ENCODE measurements around the gene GPR84.
"Not testable (repeated sequence)": the region's sequence is repeated elsewhere in the genome, so short reads cannot be mapped to it uniquely, and the experiment has no call there.

GPR84 gene

DNA sequence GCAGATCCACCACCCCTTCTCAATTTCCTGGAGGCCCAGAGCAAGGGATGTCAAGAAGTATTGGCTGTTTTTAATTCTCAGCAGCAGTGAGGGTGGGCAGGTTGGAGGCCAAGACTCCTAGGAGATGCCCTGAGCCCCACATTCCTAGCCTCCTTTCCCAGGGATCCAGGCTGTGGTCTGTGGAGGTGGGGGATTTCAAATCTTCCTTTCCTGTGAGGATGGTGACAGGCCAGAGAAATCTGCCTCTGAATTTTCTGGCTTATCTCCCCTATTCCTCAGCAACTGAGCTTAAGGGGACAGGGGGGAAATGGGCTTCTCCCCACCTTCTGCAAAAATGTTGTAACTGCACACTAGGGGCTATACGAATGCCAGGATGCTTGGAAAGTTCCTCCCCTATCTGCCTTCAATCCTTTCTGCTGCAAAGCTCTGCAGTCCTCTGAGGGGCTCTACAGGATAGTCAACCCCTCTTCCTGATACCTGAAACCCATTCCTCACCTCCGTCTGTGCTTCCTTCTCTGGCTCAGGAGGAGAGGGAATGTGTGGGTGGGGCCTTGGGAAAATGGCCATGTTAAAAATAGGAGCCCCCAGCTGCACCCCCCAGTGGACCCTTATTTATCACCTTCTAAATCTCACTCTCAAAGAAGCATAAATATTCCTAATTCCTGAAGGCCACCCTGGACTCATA, 6.6 kb downstream of the GPR84 start:
- FAIRE-seq (no peak), DNase-seq (ENCODE audit: insufficient read length, low spot score) (no peak)

DNA sequence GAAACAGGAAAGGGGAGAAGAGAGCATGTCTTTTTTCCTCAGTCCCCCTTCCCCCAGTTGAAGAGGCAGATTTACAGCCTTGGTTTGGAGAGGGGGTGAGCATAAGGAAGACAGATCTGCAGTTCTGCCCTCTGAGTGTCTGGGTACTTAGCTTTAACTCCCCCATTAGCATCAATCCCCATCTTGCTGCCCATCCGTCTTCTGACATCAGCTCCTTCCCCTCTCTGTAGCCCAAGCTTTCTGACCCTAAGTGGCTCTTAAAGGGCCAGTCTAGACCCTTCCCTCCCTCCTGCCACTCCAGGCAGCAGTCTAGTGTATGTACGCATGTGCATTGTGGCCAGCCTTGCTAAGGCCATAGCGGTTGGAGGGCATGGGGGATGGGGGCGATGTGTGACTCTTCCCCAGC, 7.3 kb downstream of the GPR84 start:
- FAIRE-seq (no peak), DNase-seq (ENCODE audit: insufficient read length, low spot score) (no peak)

DNA sequence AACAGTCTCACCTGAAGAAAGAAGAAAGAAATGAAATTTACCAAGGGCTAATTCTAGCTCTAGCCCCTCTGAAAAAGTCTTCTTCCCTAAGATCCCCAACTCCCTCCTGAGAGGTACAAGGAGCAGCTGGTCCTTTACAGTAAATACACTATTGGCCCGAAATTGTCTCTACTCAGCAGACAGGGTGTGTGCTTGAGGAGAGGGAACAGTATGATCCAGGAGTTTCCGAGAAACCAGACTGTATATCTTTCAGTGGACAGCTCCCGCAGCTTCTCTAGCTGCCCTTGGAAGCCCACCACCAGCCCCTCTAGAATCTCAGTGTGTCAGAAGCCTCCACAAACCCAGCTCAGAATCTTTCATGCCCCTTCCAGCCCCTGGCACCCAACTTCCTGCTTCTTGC, 8.1 kb downstream of the GPR84 start:
- DNase-seq (ENCODE audit: insufficient read length, low spot score) (no peak), FAIRE-seq (no peak)

DNA sequence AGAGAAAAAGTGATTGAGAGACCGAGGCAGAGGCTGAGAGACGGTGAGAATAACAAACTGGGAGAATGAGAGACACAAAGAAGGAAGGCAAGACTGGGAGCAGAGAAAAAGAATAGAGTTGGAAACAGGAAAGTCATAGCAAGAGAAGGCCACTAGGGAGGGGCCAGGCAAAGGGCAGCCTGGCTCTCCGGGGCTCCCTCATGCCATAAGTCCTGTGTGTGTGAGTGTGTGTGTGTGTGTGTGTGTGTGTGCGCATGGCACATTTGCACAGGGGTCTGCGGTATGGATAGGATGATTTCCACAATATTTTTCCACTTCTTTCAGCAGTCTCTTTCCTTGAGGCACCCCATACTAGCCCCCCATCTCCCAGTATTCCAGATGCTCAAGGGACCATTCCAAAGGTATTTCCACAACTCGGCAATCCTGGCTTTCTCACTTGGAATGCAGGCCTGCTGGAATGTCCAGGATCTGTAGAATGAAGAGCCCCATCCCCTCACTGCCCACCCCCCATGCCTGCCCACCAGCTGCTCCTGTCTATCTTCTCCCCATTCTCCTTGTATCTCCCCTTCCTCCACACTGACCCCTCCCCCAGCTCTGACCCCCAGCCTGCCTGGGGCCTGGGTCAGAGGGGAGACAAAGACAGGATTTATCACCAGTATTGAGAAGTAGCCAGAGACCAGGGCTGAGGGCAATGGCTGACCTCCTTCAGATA, 9.0 kb downstream of the GPR84 start:
- no peak for DNase-seq (ENCODE audit: insufficient read length, low spot score)
- no peak for FAIRE-seq

DNA sequence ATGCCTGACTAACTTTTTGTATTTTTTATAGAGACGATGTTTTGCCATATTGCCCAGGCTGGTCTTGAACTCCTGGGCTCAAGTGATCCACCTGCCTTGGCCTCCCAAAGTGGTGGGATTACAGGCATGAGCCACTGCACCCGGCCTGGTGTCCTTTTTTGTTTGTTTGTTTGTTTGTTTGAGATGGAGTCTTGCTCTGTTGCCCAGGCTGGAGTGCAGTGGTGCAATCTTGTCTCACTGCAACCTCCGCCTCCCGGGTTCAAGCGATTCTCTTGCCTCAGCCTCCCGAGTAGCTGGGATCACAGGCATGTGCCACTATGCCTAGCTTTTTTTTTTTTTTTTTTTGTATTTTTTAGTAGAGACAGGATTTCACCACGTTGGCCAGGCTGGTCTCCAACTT, 10.0 kb downstream of the GPR84 start:
- DNase-seq (ENCODE audit: insufficient read length, low spot score): not testable (repeated sequence)

DNA sequence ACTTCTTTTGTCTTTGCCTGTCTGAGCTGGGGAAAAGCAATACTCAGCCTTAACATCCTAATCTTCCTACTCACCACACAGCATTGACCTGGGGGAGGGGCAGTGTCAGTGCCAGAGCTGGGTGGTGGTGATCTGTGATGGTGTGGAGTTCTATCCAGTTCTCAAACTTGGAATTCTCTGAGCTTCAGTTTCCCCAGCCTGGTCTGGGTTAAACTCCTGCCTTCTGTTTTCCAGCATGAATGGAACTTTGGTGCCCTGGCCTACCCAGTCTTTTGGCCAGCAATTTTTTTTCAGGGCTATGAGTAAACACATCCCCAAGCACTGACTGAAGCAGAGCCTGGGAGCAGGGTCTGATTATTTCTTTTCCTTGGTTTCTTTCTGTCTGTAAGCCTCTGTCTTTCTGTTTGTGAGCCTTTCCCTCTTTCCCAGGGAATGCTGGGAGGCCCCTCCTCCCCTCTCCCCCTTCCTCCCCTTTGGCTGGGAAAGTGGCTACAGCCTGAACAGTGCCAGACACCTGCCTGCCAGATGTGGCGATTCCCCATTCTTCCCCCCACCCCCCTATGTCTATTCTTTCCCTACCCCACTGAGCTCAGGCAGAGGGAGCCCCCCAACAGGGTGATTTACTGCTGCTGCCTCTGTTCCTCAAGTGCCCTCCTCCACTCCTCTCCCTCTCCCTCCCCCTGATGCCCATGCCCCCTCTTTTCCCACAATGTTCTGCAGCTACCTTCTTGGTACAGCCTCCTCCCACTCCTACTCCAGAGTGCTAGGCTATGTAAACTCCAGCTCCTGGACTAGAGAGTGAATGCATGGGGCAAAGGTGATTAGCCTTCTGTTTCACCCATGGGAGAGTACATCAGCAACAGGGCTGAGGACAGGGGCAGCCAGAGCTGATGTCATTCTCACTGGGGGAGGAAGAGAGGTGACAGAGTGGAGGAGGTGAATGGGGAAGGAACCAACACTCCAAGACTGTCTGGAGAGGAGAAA, 11.1 kb downstream of the GPR84 start:
- FAIRE-seq (no peak), DNase-seq (ENCODE audit: insufficient read length, low spot score) (no peak)

More for the DNA sequence above, 10.0 kb downstream of the GPR84 start:
- FAIRE-seq: not testable (repeated sequence)

DNA sequence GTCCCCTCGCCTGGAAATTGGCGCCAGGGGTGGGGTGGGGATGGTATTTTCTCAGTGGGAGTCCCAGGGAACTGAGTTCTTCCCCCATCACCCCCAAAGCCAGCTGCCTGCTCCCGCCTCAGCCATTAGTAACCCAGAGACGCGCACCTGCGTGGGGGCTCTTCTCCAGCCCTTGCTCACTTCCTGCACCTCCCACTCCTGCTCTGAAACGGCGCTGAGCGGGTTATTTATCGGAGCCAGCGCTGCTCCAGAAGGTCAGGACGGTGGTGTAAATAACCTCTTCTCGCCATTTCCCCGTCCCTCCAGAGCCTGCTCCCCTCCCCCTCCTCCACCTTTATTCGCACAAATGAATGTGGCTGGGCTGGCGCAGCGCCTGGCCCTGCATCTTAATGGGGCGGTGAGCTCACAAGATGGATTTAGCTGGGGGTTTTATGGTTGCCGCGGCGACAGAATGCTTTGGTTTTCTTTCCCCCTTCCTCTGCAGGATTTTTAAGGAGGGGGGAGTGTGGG, 12.2 kb downstream of the GPR84 start:
- FAIRE-seq (no peak), DNase-seq (ENCODE audit: insufficient read length, low spot score) (no peak)

DNA sequence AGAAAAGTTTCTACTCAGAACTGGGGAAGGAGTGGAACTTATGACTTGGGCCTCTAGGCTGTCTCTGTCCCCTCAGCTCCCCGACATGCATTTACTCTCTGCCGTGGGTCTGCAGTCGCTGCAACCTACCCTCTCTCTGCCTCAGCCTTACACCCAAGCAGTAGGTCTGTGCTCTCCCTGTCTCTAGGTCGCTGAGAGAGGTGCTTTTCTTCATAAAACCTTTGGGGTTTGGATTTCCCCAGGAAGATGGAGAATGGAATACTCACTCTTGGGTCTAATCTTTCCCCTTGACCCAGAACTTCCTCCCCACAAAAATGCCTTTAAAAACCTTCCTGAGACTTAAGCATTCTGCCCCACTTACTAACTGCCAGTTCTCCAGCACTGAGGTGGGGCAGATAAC, 12.9 kb downstream of the GPR84 start:
- FAIRE-seq (no peak), DNase-seq (ENCODE audit: insufficient read length, low spot score) (no peak)

DNA sequence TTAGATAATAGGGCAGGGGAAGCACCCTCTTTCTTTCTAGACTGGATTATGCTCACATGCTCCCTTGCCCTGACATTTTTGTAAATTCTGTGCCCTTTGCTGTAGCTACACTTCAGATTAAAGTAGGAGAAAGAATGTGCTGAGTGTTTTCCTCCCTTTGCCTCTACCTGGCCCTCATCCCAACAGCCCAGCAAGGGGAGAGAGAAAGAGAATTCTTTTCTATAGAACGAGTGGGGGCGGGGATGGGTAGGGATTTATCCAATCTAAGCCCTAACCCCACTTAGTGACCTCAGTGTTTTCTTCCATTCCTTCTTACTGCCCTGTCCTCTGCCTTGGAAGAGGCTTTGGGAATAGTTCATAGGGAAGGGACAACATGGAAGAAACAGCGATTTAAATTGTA, 13.5 kb downstream of the GPR84 start:
- DNase-seq (ENCODE audit: insufficient read length, low spot score) (no peak), FAIRE-seq (no peak)

DNA sequence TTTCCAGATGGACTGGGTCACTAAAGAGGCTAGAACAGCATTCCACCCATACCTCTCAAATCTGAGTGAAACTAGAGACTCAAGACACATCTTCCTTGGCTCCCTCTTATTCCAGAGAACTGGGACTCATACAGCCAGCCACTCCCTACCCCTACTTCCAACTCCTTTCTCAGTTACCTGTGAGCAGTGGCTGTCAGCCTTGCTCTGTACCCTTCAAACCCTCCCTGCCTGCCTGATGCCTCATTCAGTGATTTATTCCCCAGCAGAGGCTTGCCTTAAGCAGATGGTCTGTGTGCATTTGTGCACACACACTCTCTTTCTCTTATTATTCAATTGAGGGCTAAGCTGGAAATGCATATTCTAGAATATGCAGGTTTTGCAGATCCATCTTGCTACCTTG, 14.6 kb downstream of the GPR84 start:
- DNase-seq (ENCODE audit: insufficient read length, low spot score) (no peak), FAIRE-seq (no peak)

DNA sequence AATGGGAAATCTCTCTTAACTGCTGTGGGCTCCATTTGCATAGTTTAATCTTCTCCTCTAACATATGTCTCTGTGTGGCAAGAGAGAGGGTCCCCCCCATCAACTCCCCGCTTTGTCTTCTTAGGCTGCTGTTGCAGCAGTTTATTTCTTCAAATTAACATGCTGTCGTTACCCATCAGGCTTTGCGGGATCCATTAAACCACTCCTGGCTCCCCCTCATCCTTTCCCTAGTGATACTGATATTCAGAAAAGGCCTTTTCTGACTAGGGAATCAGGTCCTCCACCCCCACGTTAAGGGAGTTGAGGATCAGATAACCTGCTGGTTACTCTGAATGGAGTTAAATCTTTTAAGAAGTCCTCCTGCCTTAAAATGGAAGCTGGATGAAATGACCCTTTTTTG, 15.2 kb downstream of the GPR84 start:
- FAIRE-seq: no peak
- no peak for DNase-seq (ENCODE audit: insufficient read length, low spot score)

DNA sequence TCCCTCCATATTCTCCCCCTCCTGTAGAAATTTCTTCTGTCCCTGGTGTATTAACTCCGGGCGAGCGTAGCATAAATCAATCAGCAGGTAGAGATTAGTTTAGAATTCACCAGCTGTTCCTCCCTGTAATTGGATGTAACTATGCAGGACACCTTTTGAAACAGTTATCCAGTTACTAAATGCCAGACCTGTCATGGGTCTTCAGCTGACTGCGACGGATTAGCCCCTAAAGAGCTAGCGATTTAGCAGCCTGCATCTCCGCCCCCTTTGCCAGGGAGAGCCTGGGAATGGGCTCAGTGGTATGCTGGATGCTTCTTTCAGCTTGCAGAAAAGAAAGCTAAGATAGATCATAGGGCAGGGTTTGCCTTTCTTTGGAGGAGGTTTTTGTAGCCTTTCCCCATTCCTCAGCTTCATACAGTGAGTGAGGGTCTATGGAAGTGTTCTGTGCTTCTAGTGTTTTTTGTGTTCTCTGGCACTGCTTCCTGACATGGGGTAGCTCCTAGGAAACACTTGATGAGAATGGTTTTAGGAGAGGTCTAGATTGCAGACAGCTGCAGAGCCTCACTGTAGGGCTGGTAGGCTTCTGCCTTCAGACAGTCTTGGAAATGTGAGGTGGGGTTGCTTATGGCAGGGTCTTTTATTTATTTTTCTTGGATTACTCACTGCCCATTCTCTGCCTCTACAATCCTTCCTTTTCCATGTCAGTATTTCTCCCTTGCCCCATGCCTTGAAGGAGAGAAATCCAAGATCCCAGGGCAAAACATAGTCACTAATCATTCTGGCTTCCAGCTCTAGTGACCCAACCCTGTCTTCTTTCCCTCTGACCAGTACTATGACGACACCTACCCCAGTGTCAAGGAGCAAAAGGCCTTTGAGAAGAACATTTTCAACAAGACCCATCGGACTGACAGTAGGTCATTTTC, 22.6 kb downstream of the GPR84 start:
- DNase-seq (ENCODE audit: insufficient read length, low spot score): no peak

DNA sequence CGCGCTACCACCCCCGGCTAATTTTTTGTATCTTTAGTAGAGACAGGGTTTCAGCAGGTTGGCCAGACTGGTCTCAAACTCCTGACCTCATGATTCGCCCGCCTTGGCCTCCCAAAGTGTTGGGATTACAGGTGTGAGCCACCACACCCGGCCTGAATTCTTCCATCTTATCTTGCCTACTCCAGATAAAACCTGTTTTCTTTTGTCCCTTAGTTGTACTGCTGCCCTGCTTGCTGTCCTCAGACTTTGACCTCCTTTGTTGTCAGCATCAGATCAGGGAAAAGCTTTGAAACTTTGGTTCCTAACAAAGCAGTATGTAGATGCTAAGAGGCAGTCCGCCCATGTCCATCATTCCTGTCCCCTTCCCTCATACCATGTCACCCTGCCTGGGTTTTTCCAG, 23.4 kb downstream of the GPR84 start:
- DNase-seq (ENCODE audit: insufficient read length, low spot score) (no peak), FAIRE-seq (no peak)

More for the DNA sequence above, 22.6 kb downstream of the GPR84 start:
- FAIRE-seq: no peak

DNA sequence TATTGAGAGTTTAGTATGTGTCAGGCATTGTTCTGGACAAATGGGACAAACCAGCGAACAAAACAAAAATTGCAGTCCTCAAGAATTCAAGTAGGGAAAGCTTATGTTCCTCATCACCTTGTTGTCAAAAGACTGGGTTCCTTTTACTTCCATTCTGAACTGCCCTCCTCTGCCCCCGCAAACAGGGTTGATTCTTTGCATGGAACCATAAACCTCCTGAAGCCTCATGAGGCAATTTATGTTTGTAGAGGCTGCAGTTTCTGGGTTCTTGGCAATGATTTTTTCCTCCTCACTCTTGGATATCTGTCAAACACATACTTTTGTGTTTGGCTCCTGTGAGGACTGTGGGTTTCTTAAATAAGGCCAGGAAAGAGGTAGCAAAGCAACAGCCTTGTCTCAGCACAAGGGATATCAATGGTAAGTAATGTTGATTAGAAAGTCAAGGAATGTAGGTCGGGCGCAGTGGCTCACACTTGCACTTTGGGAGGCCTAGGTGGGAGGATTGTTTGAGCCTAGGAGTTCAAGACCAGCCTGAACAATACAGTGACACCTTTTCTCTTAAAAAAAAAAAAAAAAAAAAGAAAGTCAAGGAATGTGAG, 25.5 kb downstream of the GPR84 start:
- no peak for DNase-seq (ENCODE audit: insufficient read length, low spot score)
- no peak for FAIRE-seq

DNA sequence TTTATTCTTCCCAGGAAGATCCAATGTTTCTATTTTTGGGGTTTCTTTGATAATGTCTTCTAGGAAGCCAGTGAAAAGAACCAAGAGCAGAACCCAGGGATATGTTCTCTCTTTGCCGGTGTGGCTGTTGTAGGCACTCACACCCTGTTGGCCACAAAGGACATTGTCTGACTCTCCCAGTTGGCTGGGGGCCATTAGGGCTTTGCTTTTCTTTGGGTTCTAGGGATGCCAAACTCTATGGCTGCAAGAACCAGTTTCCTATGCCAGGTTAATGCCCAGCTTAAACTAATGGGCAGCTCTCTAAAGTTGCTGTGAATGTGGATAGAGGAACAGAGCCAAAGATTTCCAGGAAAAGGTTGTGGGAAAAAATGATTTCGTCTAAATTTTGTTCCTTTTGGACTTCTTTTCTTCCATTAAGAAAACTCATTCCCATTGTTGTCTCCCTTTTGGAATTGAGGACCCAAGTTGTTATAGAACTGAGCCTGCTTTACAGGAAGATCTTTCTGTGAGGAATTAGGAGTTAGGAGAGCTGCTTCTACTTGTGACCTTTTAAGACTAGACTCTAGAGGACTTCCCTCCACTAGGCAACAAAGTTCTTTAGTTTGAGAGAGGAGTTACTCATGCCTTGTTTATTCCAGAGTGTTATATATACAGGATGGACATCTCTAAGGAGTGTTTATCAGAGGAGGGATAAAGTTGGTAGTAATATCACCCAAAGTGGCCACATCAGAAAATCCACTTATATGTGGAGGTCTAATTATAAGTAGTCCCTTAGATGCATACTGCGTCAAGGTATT, 26.2 kb downstream of the GPR84 start:
- FAIRE-seq (no peak), DNase-seq (ENCODE audit: insufficient read length, low spot score) (no peak)

DNA sequence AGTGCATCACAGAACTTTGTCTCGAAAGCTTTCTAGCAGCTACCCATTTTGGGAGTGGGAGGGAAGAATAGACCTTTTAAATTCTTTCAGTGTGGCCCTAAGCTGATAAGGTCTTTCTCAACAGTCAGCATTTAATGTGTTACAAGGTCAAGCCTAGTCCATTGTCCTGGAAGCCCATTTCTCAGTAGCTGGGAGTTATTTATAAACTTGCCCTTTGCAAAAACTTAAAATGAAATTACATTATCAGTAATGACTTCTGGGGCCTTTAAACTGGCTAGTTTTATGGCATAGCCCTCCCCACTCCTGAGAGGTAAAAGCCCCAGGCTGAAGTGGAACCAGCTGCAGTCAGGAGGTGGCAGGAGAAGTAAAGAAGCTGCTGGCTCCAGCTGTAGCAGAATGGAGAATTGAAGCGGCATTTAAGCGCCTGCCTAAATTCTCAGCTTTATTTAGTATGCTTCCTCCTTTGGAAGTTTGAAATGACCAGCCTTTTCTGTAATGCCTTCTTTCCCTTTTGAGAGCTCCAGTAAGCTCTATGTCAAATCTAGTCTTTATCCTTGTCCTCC, 26.9 kb downstream of the GPR84 start:
- no peak for FAIRE-seq

DNA sequence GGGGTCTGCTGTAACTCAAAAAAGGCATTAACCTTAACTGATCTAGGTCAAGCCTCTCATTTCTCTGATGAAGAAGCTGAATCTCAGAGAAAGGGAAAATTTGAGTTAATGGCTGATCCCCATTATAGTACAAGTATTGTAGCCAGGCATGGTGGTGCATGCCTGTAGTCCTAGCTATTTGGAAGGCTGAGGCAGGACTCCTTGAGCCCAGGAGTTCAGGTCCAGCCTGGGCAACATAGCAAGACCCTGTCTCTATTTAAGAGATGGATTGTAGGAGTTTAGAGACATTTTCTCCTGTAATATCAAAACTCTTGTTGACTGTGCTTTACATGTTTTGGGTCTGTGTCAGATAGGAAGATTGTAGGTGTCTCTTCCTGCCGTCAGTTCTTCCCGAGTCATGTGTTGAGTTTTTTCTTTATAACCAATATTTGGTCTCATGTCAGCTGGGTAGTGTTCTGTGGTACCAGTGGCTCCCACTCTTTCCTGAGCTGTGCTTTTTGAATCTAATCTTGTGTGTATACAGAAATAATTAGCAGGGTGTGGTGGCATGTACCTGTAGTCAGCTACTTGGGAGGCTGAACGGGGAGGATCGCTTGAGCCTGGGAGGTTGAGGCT, 30.8 kb downstream of the GPR84 start:
- FAIRE-seq: no peak
- DNase-seq (ENCODE audit: insufficient read length, low spot score): no peak

More for the DNA sequence above, 26.9 kb downstream of the GPR84 start:
- no peak for DNase-seq (ENCODE audit: insufficient read length, low spot score)

DNA sequence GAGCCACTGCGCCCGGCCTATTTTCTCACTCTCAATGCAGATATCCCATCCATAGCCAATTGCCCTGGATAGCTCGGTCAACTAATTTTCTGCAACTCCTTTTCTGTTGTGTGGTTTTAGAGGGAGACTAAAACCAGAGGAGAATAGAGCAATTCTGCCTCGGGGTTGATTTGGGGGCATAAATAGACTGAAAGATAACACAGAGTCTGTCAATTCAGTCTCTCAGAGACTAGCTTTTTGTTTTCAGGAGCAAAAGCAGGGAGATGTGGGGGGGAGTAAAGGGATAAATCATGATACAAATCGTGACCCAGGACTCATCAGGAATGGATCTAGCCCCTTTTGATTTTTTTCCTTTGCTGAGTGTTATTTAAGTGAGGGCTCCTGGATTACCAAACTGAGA, 32.8 kb downstream of the GPR84 start:
- no peak for FAIRE-seq

More for the DNA sequence above, 32.8 kb downstream of the GPR84 start:
- no peak for DNase-seq (ENCODE audit: insufficient read length, low spot score)
